Activated CD4-positive, alpha-beta T cell treated with anti-CD3 and anti-CD28 coated beads, Interleukin-2, Interleukin-6, amounts not matched to agents 100 ng/mL and 50 ng/mL, durations not matched to agents 16 hours and 8 hours (primary cell): ENCODE measurements around the gene ABCB11.
"Not testable (repeated sequence)": the region's sequence is repeated elsewhere in the genome, so short reads cannot be mapped to it uniquely, and the experiment has no call there.

Experiments
- DNase-seq: peaks from one replicate; pipeline ENCODE4 v3.0.0-alpha.2; 2020

The ABCB11 gene

DNA sequence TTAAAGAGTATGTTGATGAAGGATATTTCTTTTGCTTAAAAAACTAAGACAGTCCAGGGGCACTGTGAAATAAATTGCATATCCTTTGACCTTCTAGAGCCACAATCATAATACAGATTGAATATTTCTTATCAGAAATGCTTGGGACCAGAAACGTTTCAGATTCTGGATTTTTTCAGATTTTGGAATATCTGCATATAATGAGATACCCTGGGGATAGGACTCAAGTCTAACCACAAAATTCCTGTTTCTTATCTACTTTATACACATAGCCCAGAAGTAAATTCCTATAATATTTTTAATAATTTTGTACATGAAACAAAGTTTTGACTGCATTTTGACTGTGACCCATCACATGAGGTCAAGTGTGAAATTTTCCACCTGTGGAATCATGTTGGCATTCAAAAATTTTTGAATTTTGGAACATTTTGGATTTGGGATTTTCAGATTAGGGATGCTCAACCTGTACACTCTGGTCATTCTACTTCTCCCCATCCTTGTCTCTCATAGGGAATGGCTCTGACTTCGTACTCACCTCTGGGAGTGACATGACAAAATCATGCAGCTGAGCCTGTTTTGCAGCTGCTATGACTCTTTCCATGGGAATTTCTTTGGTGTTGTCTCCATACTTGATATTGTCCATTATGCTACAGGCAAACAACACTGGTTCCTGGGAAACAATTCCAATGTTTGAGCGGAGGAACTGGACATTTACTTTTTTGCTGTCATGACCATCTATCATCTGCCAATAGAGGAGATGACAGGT lies 104.3 kb downstream of the ABCB11 start:
- DNase-seq: no peak

DNA sequence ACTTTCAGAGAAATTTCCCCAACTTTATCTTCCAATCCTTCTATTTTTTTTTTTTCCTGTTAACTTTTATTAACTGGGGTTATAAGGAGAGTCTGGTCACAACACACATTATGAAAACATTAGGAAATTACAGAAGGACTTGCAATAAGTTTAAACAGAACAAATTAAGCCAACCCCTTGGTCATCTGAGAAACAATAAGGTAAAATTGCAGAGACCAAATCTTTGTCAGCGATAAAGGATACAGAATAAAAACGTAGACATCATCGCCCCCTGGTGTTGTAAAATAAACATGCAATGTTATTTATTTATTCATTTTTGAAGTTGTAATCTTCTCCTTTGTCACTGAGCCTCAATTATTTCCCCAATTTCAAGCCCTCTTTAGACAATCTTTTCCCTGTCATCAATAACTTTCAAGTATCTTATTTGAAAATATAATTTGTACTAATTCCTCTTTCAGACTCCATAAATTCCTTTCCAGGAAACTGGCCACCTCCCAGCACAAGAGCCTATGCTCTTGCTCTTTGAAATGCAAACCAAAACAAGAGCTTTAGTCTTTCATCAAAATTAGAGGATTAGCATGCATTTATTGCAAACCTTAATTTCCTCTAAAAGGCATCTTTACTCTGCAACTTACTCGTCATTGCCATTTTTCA lies 110.5 kb downstream of the ABCB11 start:
- DNase-seq: peak; percentile 57

DNA sequence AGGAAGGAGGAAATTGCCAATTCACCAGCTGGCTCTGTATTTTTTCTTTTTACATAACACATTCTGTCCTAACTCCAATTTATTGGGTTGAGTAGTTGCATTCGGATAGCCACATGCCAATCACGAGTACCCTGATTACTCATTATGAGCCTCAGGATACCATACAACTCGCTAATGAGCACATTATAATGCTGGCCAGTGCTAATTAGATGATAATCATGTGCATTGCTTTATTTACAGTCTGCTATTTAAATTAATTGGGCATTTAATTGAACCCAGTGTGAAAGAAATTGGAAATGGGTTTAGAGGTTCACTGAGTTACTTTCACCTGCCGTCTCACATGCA lies 114.8 kb downstream of the ABCB11 start:
- DNase-seq: no peak

DNA sequence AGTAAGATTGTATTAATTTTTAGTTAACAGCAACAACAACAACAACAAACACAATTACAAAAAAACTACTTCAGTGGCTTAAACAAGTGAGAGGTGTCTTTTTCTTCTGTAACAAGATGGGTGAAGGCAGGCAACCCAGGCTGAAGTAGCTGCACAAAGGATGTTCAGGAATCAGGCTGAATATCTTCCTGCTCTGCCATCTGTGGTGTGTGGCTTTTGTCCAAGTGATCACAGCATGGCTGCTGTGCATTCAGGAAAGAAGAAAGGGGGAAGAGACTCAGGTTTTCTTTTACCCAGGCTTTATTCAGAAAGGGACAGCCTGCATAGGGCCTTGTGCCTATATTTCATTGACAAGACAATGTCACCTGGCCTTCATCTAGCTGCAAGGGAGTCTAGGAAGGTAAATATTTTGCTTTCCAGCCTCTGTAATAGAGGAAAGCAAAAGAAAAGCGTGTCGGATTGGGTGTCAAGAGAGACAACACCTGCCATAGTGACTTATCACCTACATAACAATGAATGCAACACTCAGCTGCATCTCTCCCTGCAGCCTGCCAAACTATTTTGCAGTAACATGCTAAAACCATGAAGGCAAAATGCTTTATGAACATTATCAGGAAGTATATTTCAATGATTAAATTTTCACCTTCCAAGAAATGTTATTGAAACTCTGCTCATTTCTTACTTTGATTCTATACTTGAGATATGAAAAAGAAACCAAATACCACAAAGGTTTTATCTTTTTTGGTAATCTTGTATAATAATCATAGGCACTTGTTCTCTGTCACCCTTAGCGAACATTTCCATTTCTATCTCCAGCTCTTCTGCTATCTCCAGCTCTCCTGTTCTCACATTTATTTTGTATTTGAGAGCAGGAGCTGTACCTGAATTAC lies 115.4 kb downstream of the ABCB11 start:
- DNase-seq: peak; percentile 19

DNA sequence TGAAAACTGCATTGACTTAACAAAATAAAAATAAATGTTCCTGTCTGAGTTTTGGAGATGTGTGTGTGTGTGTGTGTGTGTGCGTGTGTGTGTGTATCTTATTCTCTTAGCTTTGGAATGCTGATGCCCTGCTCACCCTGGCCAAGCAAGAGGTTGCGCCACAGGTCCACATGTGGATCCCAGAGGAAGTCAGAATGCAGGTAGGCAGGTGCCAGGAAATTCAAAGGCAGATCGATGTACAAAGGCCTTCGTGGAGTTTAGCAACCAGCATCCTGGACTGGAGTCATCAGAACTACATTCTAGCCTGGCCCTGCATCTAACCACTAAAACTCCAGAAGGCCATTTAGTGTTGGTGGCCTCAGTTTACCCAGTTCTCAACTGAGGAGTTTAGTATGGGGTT lies 117.6 kb downstream of the ABCB11 start:
- DNase-seq: no peak

DNA sequence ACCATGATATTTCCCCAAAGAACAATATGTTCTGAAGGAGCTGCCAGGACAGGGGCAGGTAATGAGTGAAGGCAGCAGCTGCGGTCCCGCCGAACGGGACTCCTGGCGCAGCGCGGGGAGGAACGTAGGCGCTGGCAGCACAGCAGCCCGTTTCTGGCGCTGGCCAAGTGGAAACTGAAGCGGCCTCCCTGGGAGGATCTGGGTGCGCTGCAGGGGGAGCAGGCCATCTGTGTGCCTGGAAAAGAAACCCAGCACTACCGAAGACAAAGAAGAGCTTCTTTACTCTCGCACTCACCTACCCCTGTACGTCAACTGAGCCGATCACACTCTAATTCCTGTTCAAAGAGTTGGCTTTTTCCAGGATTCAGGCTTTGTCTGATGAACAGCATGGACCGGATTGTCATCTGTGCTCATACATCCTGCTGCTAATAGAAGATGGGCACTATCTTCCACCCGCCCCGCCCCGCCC lies 118.2 kb downstream of the ABCB11 start:
- no peak for DNase-seq

DNA sequence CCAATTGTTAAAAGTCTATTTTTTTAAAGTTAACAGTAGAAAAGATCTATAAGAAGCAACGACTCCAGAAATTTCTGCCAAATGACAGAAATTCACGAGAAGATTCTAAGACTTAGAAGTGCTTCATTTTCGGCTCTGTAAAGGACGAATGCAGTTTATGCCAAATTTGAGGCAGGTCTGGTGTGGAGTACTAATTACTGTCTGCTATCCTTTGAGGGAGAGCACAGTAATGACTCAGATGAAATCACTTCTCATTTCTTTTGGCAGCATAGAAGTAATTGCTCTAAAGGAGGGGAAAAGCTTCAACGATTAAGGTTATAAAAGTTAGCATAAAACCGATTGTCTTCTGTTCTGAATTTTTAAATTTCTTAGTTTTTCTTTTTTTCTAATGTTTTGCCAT lies 118.7 kb downstream of the ABCB11 start:
- no peak for DNase-seq

DNA sequence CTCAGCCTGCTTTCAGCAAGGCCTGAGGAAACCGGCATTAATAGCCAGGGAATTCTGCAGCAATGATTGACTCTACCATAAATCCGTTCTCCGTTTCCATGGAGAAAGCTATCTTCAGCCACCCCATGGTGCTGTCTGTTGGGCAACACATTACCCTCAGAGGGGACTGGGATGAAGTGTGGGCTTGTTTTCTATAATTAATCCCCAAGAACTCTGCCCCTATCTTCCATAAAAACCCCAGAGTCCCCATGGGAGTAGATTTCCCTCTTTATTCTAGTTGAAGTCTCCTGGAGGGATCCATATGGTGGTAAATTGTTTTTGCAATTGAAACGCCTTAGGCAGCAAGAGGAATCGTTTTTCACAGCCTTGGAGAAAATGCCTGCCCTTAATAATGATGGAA lies 120.8 kb downstream of the ABCB11 start:
- no peak for DNase-seq

DNA sequence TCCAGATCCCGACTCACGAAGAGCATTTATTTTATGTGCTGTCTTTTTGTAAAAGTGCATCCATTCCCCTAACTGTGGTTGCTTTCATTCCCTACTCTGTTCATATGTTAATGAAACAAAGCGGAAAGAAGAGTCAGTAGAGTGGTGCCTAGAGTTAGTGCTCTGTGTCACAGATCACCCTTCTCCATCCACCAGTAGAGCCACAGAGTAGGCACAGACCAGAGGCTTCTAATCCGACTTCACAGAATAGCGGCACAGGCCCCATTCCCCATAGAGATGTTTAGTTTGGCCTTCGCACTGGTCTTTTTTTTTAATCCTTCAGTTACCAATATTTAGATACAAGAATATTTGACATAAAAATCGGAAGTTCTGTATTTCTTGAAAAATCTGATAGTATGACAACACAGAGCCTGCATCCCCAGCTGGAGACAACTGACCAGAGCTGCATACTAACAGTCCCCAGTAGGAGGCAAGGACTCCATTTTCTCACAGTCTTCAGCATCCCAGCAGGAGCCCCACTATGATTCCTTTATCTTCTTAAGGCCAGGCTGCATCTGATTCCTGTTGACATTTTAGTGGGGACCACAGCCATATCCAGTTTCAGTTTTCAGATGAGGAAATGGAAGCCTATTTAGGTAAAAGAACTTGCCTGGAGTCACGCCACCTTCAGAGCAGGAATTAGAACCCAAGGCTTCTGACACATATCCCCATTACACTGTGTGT lies 123.0 kb downstream of the ABCB11 start:
- DNase-seq: no peak

DNA sequence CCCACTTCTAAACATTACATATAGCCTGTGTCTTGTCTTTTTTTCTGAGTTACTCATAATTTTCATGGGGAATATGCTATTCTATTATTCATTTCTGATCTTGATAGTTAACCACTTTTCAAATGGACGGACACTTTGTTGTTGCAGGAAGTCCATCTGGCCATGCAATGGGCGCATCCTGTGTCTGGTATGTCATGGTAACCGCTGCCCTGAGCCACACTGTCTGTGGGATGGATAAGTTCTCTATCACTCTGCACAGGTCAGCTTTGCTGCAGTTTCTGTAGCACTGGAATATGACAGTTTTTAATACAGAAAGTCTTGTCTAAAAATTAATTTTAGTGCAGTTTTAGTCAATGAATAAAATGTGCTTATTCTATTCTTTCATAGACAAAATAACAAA lies 126.8 kb downstream of the ABCB11 start:
- DNase-seq: no peak

DNA sequence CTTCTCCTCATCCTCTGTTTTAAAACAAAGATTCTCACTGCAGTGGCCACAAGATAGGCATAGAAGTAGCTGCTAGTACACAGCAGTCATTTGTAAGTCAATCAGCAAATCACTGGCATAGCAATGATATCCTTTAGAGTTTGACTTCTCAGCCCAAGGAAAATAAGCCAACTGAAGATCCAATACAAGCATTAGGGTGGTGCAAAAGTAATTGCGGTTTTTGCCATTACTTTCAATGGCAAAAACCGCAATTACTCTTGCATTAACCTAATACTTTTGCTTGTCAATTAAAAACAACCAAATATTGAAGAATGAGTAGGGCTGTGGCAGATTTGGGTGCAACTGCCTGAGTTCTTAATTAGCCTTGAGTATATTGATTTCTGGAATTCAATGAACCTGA lies 127.2 kb downstream of the ABCB11 start:
- no peak for DNase-seq

DNA sequence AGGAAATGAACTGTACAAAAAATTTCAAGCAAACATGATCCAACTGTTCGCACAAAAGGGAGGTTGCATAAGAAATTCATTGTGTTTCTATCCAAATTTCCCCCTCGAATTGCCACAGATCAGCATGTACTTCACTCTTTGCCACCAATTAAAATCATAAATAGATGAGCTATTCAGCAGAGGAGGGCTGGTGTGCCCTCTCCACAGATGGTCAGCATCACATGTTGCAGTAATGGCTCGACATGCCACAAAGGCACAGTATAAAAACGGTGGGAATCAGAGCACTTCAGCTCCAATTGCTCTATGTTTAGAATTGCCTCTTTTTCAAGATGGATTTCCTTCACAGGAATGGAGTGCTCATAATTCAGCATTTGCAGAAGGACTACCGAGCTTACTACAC lies 130.1 kb downstream of the ABCB11 start, which contains the start of gene G6PC2:
TSS of gene G6PC2 (plus strand) at position 289 of the 400 bp plus-strand sequence. CDS start at position 330, 41 bp downstream.
- DNase-seq: no peak

DNA sequence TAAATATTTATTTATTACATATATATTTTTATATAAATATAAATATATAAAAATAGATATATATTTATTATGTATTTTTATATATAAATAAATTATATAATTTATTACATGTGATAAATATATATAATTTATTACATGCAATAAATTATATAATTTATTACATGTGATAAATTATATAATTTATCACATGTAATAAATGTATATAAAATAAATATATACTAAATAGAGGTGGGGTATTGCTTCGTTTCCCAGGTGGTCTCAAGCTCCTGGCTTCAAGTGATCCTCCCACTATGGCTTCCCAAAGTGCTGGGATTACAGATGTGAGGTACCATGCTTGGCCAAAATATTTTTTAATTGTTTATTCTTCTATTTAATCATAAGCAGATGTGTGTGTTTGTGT lies 133.7 kb downstream of the ABCB11 start:
- no peak for DNase-seq

DNA sequence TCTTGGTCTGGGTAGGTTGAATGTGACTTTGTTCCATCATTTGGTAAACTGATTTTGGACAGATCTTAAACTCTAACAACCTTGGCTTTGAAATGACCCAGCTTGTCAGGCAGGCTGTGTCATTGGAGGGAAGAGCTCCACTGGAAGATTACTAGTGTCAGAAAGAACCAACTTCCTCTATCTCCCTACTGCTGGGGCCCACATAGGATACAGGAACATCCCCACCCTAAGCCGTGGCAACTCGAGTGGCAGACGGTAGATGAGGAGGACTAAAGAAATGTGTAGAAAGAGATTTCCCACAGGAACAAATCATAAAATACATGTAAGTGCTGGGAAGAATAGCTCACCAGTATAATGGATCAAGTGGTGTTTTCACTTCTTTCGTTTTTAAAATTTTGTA lies 134.3 kb downstream of the ABCB11 start:
- DNase-seq: no peak

DNA sequence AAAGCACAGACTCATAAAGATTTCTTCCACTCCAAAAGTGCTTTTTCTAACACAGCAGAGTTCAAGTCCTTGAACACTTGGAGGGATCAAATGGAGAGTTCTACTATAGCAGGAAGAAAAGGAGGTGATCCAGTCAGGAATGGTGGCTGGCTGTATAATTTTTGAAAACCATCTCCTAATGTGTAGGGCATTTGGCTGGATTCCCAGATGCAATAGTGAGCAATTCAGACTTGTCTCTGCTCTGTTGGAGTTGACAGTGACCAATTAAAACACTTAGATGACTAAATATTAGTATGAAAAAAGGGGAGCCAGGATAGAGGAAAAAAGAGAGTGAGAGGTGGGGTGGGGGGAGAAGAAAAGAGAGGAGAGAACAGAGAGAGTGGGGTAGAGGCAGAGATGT lies 135.4 kb downstream of the ABCB11 start:
- no peak for DNase-seq

DNA sequence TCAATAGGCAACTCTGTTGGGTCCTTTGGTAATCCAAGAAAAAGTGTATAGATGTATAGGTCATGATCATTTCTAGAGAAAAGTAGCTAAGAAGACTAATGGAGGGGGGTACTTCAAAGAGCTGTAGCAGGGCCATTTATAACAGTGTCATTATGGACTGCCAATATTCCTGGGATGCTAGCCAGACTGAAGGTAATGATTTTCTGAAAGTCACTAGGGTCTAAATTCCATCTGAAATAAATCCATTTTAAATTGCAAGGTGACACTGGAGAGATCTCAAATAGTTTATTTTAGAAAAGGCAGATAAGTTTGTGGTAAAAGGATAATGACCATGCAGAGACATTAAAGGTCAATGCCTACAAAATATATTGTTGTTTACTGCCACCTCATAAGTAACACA lies 136.4 kb downstream of the ABCB11 start:
- no peak for DNase-seq

DNA sequence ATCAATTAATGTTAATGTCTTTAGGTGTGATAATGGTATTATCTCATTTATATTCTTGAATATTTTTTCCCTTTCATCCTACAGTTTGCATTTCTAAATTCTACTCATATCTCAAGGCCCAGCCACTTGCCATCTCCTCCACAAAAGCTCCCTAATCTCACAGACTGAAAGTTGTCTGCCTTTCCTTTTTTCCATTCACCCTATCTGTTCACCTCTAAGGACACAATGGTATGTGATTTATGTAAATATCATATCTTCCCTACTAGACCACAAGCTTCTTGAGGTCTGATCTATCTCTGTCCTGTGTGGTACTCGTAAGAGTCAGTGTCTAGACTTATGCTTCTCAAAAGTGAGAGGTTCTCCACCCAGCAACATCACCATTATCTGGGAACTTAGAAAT lies 137.0 kb downstream of the ABCB11 start:
- no peak for DNase-seq

DNA sequence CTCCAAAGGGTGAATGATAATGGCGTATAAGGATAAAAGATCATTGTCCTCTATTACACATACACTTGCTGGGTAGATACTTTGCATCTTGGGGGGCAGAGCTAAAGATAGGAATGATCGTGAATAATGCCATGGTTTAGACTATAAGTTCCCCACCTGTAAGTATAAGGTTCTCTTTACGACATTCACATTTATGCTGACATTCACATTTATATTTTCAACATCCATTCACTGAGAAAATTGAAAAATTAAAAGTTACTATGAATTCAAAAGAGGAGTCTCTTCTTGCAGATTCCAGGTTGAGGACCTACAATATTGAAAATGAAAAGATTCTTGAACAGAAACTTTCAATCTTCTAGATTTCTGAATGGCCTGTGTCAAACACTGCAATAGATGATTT lies 138.8 kb downstream of the ABCB11 start:
- DNase-seq: no peak

DNA sequence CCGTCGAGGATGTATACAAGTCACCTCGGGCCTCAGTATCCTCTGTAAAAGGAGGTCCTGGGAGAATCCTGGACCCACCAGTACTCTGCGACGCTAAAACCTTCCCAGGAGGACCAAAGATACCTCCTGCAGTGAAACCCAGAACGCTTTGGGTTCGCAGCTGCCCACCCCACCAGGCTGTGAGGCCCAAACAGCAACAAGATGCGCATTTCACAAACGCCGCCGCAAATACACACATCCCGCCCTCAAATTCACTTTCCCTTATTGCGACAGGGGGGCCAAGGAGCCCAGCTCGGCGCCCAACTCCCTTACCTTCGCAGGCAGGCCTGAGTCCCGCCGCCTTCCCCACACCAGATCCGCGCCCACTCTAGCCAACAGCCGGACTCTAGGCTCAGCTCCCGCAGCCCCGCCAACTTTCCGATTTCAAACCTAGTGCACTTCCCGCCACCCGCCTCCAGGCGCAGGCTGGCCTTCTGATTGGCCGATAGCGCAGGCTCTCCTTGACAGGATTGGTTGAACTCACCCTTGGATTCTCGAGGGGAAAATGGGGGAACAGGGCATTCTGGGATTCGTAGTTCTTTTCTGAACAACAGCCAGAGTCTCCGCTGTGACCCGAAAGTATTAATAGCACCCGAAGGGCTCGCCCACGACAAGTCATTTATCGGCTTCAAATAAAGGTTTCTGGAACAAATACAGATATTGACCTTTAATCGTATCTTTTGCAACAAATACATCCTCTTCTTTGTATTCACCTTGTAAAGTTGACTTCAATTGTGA lies 140.9 kb downstream of the ABCB11 start, which contains the start of gene SPC25:
TSS of gene SPC25 (minus strand) at position 425 of the 777 bp plus-strand sequence. CDS start 911 bp downstream, outside the sequence.
- DNase-seq: peak; percentile 96

DNA sequence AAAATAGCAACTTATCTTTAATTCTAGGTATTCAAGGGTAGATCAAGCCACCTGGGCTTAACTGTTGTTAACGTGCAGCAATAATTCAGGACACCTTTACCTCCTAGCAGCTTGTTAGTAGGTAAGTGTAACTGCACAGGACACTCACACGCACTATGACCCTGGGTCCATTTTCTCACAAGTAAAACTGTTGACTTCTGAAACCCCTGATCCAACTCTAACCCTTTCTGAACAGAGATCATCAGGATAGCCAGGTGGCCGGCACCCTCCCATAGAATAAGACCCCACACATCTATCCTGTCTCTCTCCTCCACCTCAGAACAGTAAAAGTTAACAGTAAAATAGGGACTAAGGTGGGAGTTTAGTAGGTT lies 141.5 kb downstream of the ABCB11 start:
- DNase-seq: no peak

DNA sequence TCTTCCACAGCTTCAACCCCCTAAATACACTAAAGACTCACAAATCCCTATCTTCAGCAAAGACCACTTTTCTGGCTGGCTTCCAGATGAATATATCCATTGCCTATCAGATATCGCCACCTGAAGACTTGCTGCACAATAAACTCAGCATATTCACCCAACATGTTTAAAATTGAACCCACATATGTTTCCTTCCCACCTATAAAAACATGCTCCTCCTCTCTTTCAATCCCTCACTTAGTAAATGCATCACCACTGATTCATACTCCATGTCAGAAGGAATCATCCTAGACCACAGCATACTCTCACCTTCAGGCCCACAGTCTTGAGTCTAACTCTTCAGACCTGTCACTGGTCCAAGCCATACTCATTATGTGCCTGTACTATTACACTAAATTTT lies 146.1 kb downstream of the ABCB11 start:
- DNase-seq: no peak

DNA sequence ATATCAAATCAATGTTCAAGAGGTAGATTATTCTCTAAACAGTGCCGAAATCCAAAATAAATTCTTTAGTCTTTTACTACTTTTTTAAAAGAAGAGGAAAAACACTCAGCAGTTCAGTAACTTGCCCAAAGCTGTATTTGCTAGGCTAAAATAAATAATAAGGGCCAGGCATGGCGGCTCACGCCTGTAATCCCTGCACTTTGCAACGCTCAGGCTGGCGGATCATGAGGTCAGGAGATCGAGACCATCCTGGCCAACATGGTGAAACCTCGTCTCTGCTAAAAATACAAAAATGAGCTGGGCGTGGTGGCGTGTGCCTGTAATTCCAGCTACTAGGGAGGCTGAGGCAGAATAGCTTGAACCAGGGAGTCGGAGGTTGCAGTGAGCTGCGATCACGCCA lies 149.0 kb downstream of the ABCB11 start:
- DNase-seq: not testable (repeated sequence)
